Aorta (tissue), 5 donors: ENCODE results near the gene MRPL53. TPM values are rescaled to one million over a fixed set of nuclear protein-coding genes. Genes with fewer than 3 reads are reported as not detected.

Source experiments
- ATAC-seq: fragments of 200-7000 bp; cut with Tn5 transposase; one replicate; pipeline ENCODE4 v1.9.1; 2022; ENCODE audit warnings: moderate library complexity; ENCODE audit not compliant: low FRiP score
- DNase-seq, 2 donors: peaks; one replicate each; pipeline ENCODE4 v3.0.0-alpha.2; 2020
- H3K27ac ChIP-seq, 2 donors: one replicate each; pipeline ENCODE4 v1.5.1; 2013; ENCODE audit warnings: low read length in 2 of 2, mild to moderate bottlenecking in 2 of 2, moderate library complexity in 2 of 2, control low read depth in 1 of 2, inconsistent platforms in 1 of 2, low read depth in 1 of 2
- H3K27me3 ChIP-seq, 2 donors: one replicate each; pipeline ENCODE4 v1.6.1; 2013; ENCODE audit warnings: control low read depth in 1 of 2, low read length in 1 of 2, mild to moderate bottlenecking in 1 of 2, moderate library complexity in 1 of 2; ENCODE audit not compliant: insufficient read depth in 2 of 2, control insufficient read depth in 1 of 2
- H3K36me3 ChIP-seq, 2 donors: one replicate each; pipeline ENCODE4 v1.6.1; 2013; ENCODE audit warnings: control low read depth in 1 of 2, low read length in 1 of 2, mild to moderate bottlenecking in 1 of 2; ENCODE audit not compliant: insufficient read depth in 2 of 2, control insufficient read depth in 1 of 2
- H3K4me1 ChIP-seq, 2 donors: one replicate each; pipeline ENCODE4 v1.6.1; 2013; ENCODE audit warnings: low read length in 2 of 2, control low read depth in 1 of 2, mild to moderate bottlenecking in 1 of 2, moderate library complexity in 1 of 2; ENCODE audit not compliant: insufficient read depth in 2 of 2, control insufficient read depth in 1 of 2
- H3K4me3 ChIP-seq, 2 donors: one replicate each; pipeline ENCODE4 v1.5.1; 2013; ENCODE audit warnings: low read length in 2 of 2, control low read depth in 1 of 2, mild to moderate bottlenecking in 1 of 2
- H3K9me3 ChIP-seq: one replicate; pipeline ENCODE4 v1.6.1; 2013; ENCODE audit warnings: mild to moderate bottlenecking, low read length; ENCODE audit not compliant: control insufficient read depth
- WGBS, 2 donors: extraction: QIAGEN DNeasy Blood & Tissue Kit; methylation state at CpG; one replicate each; pipeline ENCODE4 v1.1.7; 2013; 5-methylcytosine and 5-hydroxymethylcytosine counted together
- intact Hi-C, 2 donors: fragments of 100-400 bp; cut with DNase I; formaldehyde crosslinking; loops; one replicate each; pipeline versions ENCODE4 v1.14.2 to v1.15.0; 2022
- polyA plus RNA-seq, 2 donors: library from polyadenylated mRNA; stranded (reverse); fragments of 200-250 nt; gene quantifications; one replicate each; pipeline ENCODE4 v1.2.3, GENCODE V29; 2013
- total RNA-seq, 2 donors: library from RNA; stranded (reverse); fragmentation: NEBNext Ultra II Directional; extraction: Animal tissue kit (Norgen Biotek cat#: 25700); gene quantifications; one replicate each; pipeline ENCODE4 v1.2.1, GENCODE V29; 2021
- donor health status: healthy with polysubstance abuse.
- donor health status: Bipolar disorder and iron deficiency.
- donor health status: DM: no; HTN: no; CAD: no.
- donor health status: DM: no; HTN: no; CAD: no.
- donor health status: DM: yes; HTN: yes; CAD: no.

MRPL53 gene
- total and polyA plus RNA-seq, 4 donors: 55.1 to 63.1 (median 56.2) TPM

GRCh38 chr2:74429487-74430451 is 42.7 kb downstream of the MRPL53 start:
- no peak for ATAC-seq
- Histone ChIP-seq H3K27me3 (no peaks in the 10 kb centered on the region), H3K9me3 (no peaks in the 10 kb centered on the region), H3K36me3 (no peaks in the 10 kb centered on the region), H3K4me1 (no peaks in the 10 kb centered on the region), H3K27ac (no peak overlapping the region), H3K4me3 (no peak overlapping the region)
- intact Hi-C loops: no loop called here
- WGBS, 2 donors: 86 to 87% methylated on average over 15 to 18 of the region's 18 CpGs
- DNase-seq: no peak

GRCh38 chr2:74428675-74429074 is 43.8 kb downstream of the MRPL53 start:
- Histone ChIP-seq H3K4me1 (no peaks in the 10 kb centered on the region), H3K9me3 (no peaks in the 10 kb centered on the region), H3K36me3 (no peaks in the 10 kb centered on the region), H3K27ac (no peak overlapping the region), H3K4me3 (no peak overlapping the region), H3K27me3 (no peaks in the 10 kb centered on the region)
- intact Hi-C loops: no loop called here
- DNase-seq: no peak
- no peak for ATAC-seq
- 59 to 60% methylated on average over 5 of the region's 5 CpGs for WGBS, 2 donors

- ATAC-seq (no peak), DNase-seq (no peak)
- Histone ChIP-seq H3K4me1 (no peaks in the 10 kb centered on the region), H3K4me3 (no peak overlapping the region), H3K27ac (no peak overlapping the region), H3K9me3 (no peaks in the 10 kb centered on the region), H3K36me3 (no peaks in the 10 kb centered on the region), H3K27me3 (no peaks in the 10 kb centered on the region)
- intact Hi-C loops: no loop called here
- WGBS, 2 donors: 81 to 88% methylated on average over 3 of the region's 3 CpGs
Measured at GRCh38 chr2:74427551-74427950, 44.9 kb downstream of the MRPL53 start.

GRCh38 chr2:74426181-74426758 is 46.2 kb downstream of the MRPL53 start:
- Histone ChIP-seq H3K27me3 (no peaks in the 10 kb centered on the region), H3K27ac (no peak overlapping the region), H3K9me3 (no peaks in the 10 kb centered on the region), H3K4me1 (no peaks in the 10 kb centered on the region), H3K4me3 (no peak overlapping the region), H3K36me3 (no peaks in the 10 kb centered on the region)
- no peak for DNase-seq
- 80% methylated on average over 14 of the region's 14 CpGs for WGBS, 2 donors
- no peak for ATAC-seq
- intact Hi-C loops: no loop called here

GRCh38 chr2:74425523-74425922 is 47.0 kb downstream of the MRPL53 start:
- no peak for DNase-seq
- no peak for ATAC-seq
- no peaks in the 10 kb centered on the region for H3K4me1 ChIP-seq
- H3K36me3 ChIP-seq: no peaks in the 10 kb centered on the region
- H3K9me3 ChIP-seq: no peaks in the 10 kb centered on the region
- no peak overlapping the region for H3K27ac ChIP-seq
- H3K4me3 ChIP-seq: no peak overlapping the region
- intact Hi-C loops: no loop called here
- H3K27me3 ChIP-seq: no peaks in the 10 kb centered on the region
- 79 to 82% methylated on average over 7 of the region's 7 CpGs for WGBS, 2 donors

- intact Hi-C loops: no loop called here
- Histone ChIP-seq H3K4me3 (no peak overlapping the region), H3K36me3 (no peaks in the 10 kb centered on the region), H3K27me3 (no peaks in the 10 kb centered on the region), H3K4me1 (no peaks in the 10 kb centered on the region), H3K27ac (no peak overlapping the region), H3K9me3 (no peaks in the 10 kb centered on the region)
- DNase-seq (no peak), ATAC-seq (no peak)
- WGBS, 2 donors: 73 to 87% methylated on average over 5 of the region's 5 CpGs
Measured at GRCh38 chr2:74424995-74425406, 47.5 kb downstream of the MRPL53 start.

GRCh38 chr2:74424139-74424992 is 48.1 kb downstream of the MRPL53 start:
- no peaks in the 10 kb centered on the region for H3K9me3 ChIP-seq
- H3K27ac ChIP-seq: no peak overlapping the region
- H3K27me3 ChIP-seq: no peaks in the 10 kb centered on the region
- intact Hi-C loops: no loop called here
- no peaks in the 10 kb centered on the region for H3K36me3 ChIP-seq
- no peak for ATAC-seq
- WGBS, 2 donors: 71 to 73% methylated on average over 5 of the region's 5 CpGs
- H3K4me1 ChIP-seq: no peaks in the 10 kb centered on the region
- peak in 1 of 2 donors; percentile 11 for DNase-seq
- no peak overlapping the region for H3K4me3 ChIP-seq

- 60 to 69% methylated on average over 9 of the region's 9 CpGs for WGBS, 2 donors
- Histone ChIP-seq H3K4me1 (no peaks in the 10 kb centered on the region), H3K27me3 (no peaks in the 10 kb centered on the region), H3K27ac (no peak overlapping the region), H3K4me3 (no peak overlapping the region), H3K9me3 (no peaks in the 10 kb centered on the region), H3K36me3 (no peaks in the 10 kb centered on the region)
- intact Hi-C loops: no loop called here
- no peak for DNase-seq
- no peak for ATAC-seq
Measured at GRCh38 chr2:74423231-74424095, 49.0 kb downstream of the MRPL53 start.
